Stimulated activated CD8-positive, alpha-beta memory T cell treated with anti-CD3 and anti-CD28 coated beads, Interleukin-12 subunit alpha, Interleukin-12 subunit beta, amount 100 ng/mL, for 4 hours (primary cell): Measurements from ENCODE around the gene SNX18.
"Not testable (repeated sequence)": the region's sequence is repeated elsewhere in the genome, so short reads cannot be mapped to it uniquely, and the experiment has no call there.

Source experiments
- DNase-seq: peaks from one replicate; pipeline ENCODE4 v3.0.0-alpha.2; 2020; ENCODE audit warnings: low read depth

SNX18 gene

DNA sequence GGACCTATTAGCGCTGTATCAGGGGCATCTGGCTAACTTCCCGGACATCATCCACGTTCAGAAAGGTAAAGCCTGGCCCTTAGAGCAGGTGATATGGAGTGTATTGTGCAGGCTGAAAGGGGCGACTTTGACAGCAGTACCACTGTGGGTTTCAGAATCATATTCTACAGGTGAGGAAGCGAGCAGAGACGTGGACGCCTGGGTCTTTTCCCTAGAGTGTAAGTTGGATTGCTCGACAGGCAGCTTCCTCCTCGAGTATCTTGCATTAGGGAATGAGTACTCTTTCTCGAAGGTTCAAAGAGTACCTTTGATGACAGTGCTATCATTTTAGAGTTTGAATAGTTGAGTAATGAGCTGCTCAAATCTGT is 1.9 kb downstream of the SNX18 start:
- DNase-seq, result no peak

DNA sequence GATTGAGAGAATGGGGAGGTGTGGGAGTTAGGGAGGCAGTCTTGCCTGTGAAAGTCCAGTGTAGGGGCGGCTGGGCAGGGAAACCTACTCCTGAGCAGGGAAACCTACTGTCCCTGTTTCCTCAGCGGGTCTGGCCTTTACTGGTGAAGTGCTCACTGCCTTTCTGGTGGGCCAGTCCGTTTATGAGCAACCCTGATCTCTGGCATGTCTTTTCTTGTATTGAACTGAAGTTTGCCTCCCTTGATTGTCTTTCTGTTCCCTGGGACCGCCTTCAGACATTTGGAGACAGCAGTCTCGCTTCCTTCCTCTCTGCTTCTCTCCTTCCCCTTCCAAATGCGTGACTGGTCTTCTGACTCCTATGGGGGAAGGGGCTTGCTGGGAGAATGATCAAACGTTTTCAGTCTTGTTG is 2.9 kb downstream of the SNX18 start:
- no peak for DNase-seq

DNA sequence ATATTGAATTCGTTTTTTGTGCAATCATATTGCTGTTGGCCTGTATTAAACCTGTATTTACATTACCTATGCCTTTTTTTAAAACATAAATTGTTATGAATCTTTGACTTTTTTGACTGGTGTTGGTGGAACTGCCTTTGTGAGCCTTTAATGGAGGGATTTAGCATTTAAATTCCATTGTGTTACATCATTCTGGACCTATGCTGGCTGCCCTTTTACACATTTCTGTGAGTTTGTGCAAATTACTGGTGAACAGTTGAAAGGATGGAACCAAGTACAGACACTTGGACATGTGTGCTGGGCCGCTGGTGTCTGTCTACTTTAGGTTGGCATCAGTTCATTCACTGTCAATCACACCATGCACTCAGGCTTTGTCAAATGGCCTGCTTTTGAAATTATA is 3.4 kb downstream of the SNX18 start:
- DNase-seq, result no peak

DNA sequence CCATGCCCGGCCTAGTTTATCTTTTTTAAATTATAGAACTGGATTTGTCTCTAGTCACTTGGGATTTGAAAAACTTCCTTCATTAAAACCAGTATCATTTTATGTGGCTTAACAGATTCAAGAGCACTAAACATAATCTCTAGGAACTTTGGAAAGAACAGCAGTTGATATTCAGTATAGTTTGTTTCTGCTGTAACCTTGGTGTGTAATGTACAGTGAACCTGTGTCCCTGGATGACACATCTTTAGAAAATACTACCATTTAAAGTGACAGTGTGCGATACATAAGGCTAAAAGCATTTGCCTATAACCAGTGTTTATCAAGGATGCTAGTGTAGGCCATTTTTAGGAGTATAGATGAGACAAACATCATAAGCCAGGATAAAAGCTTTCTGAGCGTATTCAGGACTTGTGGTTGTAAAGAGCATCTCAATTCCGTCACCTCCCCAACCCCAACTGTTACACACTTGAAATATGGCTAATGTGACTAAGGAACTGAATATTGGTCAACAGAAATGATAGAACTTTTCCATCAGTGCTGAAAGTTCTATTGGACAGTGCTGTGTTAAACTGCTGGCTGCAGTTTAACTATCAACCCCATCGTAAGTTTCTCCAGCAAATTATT is 4.4 kb downstream of the SNX18 start:
- no peak for DNase-seq

DNA sequence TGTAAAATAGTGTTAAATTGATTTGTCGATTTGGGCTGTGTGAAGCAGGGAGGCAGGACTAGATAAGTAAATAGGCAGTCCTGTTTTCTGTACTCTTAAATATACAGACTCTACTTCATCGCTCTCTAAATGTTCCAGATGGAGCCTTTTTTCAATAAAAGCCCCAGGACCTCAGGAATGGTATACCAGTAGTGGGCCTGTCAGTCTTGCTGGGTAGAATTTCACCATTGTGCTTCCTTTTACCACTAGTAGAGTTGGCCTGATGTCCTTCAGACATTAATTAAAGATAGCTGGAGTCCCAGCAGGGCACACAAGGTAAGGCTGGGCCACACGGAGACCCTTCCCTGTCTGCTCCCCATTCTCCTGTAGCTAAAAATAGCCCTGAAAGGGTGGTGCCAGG is 6.0 kb downstream of the SNX18 start:
- no peak for DNase-seq

DNA sequence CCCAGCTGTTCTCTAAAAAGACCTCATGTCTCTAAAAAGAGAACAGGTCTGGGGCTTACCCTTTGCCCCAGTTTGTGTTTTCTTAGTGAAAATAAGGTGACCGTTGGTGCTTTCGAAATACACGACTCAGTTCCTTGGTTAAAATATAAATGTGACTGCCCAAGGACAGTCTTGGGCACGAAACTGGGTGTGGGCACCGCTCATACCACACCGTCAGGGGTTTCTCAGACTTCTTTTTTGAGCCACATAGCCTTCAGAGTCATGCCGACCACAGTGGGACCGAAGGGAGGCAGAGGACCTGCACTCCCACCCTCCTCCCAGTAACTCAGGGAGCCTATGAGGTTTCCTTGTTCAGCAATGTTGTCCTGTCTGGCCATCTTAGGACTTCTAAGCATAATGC is 6.5 kb downstream of the SNX18 start:
- DNase-seq, result no peak

DNA sequence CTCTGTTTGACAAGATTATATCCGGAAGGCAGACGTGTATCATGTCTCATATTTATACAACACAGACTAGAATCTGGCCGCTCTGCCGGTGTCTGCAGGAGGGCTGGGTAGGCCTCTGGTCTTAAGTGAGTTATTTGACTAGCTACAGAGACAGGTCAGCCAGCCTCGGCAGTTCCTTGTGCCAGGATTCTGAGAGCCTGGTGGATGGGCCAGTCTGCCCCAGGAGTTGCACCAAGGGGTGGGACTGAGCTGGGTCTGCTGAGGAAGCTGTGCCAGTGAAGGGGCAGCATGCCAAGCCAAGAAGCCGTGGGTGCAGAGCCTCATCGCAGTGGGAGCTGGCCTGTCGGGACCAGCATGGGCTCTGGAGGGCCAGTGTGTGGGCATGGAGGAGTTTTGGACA is 7.1 kb downstream of the SNX18 start:
- no peak for DNase-seq

DNA sequence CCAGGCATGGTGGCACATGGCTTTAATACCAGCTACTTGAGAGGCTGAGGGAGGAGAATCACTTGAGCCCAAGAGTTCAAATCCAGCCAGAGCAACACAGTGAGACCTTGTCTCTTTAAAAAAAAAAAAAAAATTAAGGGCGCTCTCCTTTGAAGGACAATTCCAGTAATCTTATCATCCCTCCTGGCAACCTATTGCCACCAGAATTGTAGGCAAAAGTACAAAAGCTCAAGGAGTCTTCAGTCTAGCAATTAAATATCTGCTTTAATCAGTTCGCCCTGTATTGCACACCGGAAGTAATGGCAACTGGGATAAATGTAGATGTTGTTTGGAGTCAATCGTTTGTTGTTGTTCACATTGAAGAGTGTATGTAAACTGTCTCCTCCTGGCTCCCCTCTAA is 7.7 kb downstream of the SNX18 start:
- DNase-seq, result no peak

DNA sequence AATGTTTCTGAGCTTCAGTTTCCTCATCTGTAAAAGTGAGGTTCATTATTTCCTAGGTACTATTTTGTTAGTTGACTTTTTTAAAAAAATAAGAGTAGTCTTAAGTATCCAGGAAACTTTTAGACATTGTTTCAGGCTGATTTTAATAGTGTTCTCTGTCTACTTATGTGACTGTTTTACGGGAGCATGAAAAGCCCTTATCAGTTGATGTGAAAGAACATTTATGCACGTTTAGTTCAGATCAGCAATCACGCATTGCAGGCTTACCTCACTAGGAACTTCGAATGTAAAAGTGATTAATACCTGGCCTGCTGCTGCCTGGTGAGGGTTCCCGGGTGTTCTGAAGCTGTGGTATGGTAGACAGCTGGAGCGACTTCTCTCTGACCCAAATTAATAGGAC is 8.1 kb downstream of the SNX18 start:
- DNase-seq, result no peak

DNA sequence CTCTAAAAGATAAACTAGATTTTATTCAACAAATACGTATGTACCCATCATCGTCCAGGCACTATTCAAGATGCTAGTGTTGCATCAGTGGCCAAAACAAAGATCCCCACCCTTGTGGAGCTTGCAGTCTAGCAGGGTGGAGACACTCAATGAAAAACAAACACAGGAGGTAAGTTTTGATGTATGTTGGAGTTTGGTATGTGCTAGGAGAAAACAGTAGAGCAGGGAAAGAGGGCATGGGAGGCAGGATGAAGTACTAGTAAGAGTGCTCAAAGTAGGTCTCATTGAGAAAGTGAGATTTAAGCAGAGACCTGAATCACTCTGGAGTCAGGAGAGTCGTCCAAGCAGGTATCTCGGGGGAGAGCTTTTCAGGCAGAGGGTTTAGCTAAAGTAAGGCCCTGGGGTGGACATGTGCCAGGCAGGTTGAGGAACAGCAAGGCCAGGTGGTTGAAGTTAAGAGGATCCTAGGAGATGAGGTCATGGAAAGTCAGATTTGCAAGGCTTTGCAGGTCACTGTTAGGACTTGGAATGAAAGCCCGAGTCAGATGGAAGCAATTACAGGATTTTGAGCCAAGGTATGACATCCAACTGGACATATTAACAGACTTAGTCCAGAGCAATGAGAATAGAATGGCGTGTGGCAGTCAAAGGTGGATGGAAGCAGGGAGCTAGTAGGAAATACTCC is 9.2 kb downstream of the SNX18 start:
- DNase-seq, result no peak

DNA sequence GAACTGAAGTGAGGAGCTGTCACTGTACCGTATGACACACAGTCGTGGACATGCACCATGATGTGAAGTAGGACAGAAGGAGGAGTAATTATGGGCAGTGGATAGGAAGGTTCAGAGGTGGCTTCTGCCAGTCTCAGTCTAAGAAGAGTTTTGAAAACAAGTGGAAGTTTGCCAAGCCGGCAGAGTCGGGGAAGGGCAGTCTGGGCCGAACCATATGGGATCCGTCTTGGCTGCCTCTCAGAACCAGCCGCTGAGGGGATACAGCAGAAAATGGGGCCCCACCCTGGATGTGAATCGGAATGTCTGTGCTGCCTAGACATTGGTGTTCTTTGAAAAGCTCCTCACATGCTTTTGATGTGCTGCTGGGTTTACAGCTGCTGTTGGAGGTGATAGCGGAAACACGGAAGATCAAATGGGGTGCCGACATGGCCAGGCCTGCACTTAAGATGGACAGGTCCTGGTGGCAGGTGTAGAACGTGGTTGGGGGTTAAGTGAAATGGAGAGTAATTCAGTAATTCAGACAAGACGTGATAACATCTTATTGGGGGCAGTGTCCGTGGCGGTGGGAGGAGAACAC is 11.2 kb downstream of the SNX18 start:
- no peak for DNase-seq

DNA sequence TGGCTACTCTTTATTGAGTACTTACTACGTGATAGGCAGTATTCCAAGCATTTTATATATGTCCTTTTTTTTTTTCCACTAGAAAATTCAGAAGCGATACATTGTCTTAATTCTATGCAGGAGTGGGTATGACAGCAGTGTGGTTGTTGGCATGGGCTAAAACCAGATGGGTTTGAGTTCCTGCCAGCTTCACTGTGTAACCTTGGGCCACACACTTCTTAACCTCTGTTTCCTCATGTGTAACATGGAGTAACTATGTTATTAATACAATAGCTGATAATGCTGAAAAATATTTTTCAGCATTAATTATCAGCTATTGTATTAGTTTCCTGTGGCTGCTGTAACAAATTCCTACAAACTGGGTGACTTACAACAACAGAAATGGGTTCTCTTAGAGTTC is 12.0 kb downstream of the SNX18 start:
- DNase-seq, result no peak

DNA sequence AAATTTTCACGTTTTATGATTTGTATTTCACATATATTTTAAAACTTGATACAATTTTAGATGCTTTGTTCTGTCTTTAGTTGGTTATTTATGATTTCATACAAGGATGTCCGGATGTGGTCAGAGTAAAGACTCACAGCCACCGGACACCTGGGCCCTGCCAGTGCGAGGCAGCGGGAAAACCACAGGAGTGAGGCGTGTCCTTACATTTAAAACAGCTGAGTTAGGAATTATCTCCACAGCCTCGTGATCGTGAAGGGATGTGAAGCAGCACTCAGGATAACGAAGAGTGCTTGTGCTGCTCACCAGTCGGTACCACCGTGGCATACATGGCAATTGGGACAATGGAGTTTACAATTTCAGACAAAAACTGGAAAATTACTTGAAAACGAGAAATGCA is 14.0 kb downstream of the SNX18 start:
- no peak for DNase-seq

DNA sequence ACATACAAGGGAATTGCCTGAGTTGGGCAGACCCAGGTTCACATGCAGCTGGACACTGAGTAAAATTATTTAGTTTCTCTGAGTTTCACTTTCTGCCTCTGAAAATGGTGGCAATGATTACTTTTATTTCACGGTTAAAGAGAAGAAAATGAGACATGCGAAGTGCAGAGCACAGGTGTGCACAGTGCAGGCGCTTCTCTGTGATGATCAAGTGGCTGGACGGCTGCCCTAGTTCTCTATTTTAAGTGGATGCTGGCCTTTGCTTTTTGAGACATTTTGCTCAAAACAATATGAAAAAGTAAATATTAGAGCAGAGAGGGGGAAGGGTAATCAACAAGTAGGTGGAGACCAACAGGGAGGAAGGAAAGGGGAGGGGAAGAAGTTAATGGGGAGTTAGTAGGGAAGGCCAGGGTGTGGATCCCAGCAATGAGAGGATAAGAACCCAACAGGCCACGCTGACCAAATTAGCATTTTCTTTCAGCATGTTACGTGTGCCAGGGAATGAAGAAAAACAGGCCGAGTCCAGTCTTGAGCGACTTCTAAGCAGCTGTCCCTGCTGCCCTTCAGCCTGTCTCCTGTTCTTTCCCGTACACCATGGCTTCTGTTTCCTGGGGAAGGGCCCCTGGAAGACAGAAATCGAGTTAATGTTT is 16.1 kb downstream of the SNX18 start:
- no peak for DNase-seq

DNA sequence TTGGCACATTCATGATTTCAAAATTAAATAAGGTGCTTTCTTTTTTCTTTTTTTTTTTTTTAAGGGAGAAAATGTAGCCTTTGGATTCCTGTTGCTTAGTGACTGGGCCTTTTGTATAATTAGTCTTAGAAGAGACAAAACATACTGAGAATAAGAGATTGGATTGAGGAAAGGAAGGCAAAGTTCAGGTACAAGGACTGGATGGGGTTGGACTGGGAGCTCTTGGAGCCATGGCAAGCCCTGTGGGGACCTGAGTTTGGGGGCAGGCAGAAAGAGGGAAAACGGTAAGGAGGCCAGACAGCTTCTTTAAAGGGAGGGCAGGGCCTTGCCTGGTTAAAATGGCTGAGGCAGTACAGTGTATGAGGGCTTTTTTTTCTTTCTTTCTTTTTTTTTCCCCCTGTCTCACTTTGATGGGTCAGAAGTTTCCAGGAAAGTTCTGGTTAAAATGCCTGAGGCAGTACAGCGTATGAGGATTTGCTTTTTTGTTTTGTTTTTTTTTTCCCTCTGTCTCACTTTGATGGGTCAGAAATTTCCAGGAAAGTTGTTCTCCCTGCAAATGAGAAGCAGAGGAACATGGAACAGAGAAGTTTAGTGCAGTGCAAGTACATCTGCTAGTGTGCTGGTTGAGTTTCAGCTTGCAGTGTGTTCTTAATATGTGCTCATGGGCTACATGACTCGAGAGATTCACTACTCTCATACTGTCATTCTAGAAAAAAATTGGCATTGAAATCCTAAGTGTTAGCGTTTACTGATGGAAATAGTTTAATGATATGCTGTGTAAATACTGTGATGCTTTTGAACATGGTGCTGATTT is 16.8 kb downstream of the SNX18 start:
- no peak for DNase-seq

DNA sequence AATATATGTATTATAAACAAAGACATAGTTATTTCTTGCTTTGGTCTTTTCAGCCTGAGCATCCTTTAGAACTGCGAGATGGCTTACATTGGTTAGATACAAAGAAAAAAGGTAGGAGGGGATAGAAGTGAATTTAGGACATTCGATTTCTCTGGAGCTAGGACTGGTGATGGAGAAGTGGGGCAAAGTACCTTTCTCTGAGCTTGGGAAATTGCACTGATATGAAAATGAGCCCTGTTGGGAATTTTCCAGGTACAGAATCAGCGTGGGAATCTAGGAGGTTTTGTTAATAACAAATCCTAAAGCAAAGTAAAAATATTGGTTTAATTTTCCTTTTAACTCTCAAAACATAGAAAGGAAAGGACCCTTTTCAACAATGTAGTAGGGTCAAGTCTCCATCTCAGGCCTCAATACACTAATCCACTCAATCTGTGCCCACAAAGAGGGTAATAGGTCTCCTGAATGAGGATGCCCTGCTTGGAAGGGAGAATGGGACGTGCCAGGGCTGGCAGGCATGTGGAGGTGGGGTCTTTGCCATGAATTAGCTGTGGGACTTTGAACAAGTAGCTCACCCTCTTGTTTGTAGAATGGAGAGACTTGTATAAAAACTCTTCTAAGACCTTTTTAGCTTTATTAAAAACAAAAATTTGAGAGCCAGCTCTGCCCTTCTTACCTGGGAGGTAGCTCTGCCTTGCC is 17.7 kb downstream of the SNX18 start:
- DNase-seq, result no peak

DNA sequence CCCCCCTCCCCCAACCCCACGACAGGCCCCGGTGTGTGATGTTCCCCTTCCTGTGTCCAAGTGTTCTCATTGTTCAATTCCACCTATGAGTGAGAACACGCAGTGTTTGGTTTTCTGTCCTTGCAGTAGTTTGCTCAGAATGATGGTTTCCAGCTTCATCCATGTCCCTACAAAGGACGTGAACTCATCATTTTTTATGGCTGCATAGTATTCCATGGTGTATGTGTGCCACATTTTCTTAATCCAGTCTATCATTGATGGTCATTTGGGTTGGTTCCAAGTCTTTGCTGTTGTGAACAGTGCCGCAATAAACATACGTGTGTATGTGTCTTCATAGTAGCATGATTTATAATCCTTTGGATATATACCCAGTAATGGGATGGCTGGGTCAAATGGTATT is 18.8 kb downstream of the SNX18 start:
- DNase-seq, result not testable (repeated sequence)

DNA sequence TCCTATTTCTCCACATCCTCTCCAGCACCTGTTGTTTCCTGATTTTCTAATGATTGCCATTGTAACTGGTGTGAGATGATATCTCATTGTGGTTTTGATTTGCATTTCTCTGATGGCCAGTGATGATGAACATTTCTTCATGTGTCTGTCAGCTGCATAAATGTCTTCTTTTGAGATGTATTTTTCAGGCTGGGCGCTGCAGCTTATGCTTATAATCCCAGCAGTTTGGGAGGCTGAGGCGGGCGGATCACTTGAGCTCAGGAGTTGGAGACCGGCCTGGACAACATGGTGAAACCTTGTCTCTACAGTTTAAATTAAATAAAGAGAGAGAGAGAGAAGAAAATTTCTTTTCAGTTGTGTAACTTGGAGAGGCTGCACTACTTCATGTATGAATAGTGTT is 19.3 kb downstream of the SNX18 start:
- DNase-seq, result not testable (repeated sequence)

DNA sequence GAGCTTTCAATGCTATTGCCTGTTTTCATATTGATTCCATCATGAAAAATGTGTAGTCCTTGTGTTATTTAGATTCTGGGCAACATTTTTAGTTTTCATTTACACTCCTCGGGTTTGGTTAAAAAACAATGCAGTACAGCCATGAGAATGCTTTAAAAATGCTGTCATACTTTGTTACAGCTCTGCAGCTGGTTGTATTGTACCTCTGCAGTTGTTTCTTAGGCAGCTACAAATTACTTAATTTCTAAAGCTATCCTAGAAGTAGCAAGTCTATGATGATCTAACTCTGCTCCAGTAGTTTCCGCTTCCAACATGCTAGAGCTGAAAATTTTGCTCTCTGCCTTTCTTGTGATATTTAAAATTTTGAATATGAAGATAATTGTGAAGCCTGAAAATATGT is 20.2 kb downstream of the SNX18 start:
- DNase-seq, result no peak

DNA sequence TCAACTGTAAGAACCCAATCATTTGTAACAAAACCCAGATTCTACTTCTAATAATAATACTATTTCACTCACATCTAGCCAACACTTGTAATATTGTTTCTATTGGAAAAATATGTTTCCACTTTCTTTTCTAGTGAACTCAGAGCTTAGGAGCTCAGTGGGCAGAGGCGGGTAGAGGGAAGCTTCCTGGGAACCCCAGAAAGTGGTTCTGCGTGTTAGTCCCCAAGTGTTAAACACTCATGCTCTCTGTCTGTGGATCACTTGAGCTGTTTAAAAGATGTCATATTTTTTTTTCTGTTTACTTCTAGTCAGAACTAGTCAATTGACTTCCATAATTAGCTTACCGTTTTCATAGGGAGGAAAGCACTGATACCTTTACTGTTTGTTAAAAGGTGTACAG is 20.6 kb downstream of the SNX18 start:
- DNase-seq, result no peak

DNA sequence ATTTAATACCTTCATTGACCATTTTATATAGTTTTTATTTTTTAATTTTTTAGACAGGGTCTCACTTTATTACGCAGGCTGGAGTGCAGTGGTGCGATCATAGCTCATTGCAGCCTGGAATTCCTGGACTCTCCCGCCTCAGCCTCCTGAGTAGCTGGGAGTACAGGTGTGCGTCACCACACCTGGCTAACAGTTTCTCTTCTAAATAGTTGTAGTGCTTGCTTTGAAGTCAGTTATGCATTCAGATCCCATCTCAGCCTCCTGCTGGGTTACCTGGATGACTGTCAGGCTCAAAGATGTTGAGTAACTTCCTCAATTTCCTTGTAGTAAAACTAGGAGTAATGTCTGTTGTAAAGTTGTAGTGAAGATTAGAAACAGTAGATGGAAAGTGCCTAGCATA is 21.4 kb downstream of the SNX18 start:
- DNase-seq, result no peak

DNA sequence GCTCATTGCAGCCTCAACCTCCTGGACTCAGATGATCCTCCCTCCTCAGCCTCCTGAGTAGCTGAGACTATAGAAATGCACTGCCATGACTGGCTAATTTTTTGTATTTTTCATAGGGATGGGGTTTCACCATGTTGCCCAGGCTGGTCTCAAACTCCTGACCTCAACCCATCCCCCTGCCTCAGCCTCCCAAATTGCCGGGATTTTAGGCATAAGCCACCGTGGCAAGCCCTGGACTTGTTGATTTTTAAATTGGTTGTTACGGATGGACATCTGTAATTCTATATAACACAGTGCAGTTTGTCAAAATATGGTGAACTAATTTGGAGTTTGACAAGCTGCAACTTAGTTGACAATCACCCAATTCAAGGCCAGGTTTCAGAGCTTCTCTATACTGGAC is 22.7 kb downstream of the SNX18 start:
- DNase-seq, result no peak
